OCI-LY7 (cell line): ENCODE measurements around the gene PRMT5.

Experiments used
- CTCF ChIP-seq: fragments of 200-600 bp; sonication (generic); conservative IDR thresholded peaks from 2 replicates; pipeline ENCODE4 v1.5.1; 2014; ENCODE audit warnings: mild to moderate bottlenecking, antibody characterized with exemption, low read length, moderate library complexity, mixed read lengths
- EZH2phosphoT487 ChIP-seq: fragments of 200-600 bp; sonication (generic); IDR thresholded peaks from 2 replicates; pipeline ENCODE4 v1.6.1; 2018; ENCODE audit warnings: low read depth, borderline replicate concordance, mild to moderate bottlenecking, mixed run types, antibody characterized with exemption, low read length, moderate library complexity, mixed read lengths

- TF ChIP-seq CTCF, result no peak
- TF ChIP-seq EZH2phosphoT487, result no peak
Measured at GRCh38 chr14:22893706-22894105, 35.5 kb downstream of the PRMT5 start.
